Fibroblast of the aortic adventitia (primary cell): ENCODE measurements around the gene BAZ2B. TPM values are rescaled to one million over a fixed set of nuclear protein-coding genes. Genes with fewer than 3 reads are reported as not detected.

Source experiments
- DNase-seq: peaks from one replicate; pipeline ENCODE4 v3.0.0-alpha.2; 2010; ENCODE audit warnings: low read depth
- H3K4me3 ChIP-seq: 2 replicates; pipeline ENCODE4 v1.5.1; 2011; ENCODE audit warnings: low read depth, mild to moderate bottlenecking, control low read depth, low read length, moderate library complexity
- total RNA-seq: library from RNA; depleted of rRNA; stranded (reverse); fragments of >200 nt; gene quantifications from 2 replicates; pipeline ENCODE4 v1.2.3, GENCODE V29; 2012; ENCODE audit warnings: low replicate concordance
- TF ChIP-seq, protein P1 (sequence below): IDR thresholded peaks from 2 replicates; pipeline ENCODE4 v1.5.1; 2011; ENCODE audit warnings: mild to moderate bottlenecking, low read length, control low read depth, inconsistent platforms; ENCODE audit not compliant: insufficient read depth

BAZ2B gene
- total RNA-seq, 1 donor: 72.3 TPM

DNA sequence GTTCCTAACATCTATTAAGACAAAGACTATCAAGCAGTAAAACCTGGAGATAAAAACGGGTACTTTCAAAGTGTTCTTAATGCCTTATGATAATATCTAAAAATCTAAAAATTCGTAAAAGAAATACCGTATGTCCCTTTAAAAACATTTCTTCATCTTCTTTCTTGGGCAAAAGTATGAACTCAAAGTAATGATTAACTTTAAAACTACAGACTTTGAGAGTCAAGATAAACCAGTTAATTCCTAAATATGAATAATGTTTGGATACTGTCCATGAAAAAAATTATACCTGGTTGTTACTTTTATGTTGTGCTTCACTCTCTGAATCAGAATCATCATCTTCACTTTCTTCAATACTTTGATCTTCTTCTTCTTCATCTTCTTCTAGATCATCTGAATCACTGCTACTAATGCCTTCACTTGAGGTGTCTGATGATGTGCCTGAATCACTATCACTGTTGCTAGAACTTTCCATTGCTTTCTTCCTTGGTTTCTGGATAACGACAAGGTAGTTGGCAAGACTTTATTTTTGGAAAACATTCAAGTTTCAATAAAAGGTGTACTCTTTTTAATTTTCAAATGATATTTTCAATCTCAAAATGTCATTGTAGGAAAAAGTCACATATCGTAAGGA is 177.5 kb downstream of the BAZ2B start:
- H3K4me3 ChIP-seq: no peak overlapping the region
- TF ChIP-seq, protein P1, sequence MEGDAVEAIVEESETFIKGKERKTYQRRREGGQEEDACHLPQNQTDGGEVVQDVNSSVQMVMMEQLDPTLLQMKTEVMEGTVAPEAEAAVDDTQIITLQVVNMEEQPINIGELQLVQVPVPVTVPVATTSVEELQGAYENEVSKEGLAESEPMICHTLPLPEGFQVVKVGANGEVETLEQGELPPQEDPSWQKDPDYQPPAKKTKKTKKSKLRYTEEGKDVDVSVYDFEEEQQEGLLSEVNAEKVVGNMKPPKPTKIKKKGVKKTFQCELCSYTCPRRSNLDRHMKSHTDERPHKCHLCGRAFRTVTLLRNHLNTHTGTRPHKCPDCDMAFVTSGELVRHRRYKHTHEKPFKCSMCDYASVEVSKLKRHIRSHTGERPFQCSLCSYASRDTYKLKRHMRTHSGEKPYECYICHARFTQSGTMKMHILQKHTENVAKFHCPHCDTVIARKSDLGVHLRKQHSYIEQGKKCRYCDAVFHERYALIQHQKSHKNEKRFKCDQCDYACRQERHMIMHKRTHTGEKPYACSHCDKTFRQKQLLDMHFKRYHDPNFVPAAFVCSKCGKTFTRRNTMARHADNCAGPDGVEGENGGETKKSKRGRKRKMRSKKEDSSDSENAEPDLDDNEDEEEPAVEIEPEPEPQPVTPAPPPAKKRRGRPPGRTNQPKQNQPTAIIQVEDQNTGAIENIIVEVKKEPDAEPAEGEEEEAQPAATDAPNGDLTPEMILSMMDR: no peak
- DNase-seq: no peak

DNA sequence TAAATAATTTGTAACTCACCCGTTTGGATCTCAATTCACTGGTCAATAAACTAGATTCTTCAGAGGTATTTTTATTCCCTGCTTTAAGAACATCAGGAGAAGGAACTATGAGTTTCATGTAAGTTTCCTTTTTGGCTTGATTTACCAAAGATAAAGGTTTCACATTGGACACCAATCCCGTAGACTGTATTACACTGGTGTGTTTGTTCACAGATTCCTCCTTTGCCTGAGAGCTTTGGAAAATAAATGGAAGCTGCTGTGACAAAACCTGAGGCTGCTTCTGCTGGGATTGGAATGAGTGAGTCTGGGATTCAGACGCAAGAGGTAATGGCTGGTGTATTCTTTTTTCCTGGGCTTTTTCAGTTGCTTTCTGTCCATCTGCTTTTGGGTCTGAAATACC is 178.1 kb downstream of the BAZ2B start:
- no peak overlapping the region for H3K4me3 ChIP-seq
- TF ChIP-seq, protein P1: no peak
- DNase-seq: no peak

DNA sequence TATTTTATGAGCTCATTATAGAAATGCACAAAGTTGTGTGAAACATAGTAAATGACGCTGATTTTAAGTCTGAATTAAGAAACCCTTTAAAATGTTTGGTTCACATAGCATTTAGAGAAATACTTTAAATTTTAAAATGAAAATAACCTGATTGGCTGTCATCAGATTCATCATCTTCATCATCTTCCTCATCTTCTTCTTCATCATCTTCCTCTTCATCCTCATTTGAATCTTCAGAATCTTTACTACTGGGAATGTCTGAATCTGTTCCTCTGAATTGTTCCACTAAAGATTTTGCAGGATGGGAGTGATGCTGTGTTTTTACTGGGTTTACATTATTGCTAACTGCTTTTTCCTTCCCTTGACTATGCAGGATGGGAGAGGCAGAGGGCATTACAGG is 183.7 kb downstream of the BAZ2B start:
- DNase-seq: no peak
- no peak overlapping the region for H3K4me3 ChIP-seq
- TF ChIP-seq, protein P1: no peak

DNA sequence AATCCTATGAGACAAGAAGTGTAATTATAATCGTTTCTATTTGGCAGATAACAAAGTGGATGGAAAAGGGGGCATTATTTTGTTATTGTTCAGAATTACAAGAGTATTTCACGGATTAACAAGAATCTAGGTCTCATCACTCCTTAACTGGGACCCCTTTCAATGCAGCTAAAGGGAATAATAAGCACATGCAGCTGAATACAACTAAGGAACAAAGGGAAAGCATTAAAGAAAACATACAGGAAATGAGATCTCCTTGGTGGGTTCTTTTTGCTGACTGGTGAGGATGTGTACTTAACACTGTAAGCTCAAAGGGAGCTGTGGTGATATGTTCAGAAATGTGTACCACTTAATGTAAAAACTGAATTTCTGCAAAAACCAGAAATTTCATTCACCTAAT is 189.3 kb downstream of the BAZ2B start:
- TF ChIP-seq, protein P1: no peak
- no peak for DNase-seq
- H3K4me3 ChIP-seq: no peak overlapping the region

DNA sequence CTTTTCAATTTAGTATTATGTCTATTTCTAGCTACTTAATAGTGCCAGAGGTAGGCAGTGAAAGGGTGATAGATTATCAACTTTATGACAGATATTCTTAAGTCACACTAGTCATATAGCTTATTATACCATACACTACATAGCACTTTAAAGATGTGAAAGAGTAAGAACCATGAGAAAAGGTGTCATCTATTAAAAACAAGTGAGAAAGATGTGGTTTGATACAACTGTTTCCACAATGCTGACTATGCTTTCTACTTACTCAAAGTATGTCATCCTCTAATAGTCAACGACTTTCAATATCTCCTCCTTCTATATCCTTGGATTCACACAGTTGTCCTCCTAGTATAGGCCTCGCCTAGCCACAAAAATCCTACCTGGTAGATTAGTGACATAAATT is 196.9 kb downstream of the BAZ2B start:
- H3K4me3 ChIP-seq: no peak overlapping the region
- DNase-seq: no peak
- TF ChIP-seq, protein P1: no peak

DNA sequence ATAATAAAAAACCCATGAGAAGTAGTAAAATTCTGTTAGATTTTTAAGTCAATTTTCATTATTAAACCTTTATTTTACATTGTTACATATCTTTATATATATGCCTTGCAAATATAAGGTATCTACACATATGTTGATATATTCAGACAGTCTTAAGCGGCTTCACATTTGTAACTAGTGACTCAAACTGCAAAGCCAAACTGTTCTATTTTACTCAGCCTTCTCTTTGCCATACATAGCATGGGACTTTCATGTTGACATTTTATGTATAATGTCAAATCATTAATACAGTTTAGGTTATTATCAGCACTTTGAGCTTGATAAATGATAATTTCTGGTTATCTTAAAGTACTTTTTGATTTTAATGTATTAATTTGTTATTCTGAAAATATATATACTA is 204.9 kb downstream of the BAZ2B start:
- H3K4me3 ChIP-seq: no peak overlapping the region
- DNase-seq: no peak
- TF ChIP-seq, protein P1: no peak

DNA sequence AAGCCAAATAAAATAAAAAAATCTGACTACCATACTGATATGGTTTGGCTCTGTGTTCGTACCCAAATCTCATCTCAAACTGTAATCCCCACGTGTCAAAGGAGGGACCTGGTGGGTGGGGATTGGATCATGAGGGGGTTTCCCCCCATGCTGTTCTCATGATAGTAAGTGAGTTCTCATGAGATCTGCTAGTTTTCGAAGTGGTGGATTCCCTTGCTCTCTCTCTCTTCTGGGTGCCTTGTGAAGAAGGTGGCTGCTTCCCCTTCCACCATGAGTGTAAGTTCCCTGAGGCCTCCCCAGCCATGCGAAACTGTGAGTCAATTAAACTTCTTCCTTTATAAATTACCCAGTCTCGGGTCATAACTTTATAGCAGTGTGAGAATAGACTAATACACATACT is 206.1 kb downstream of the BAZ2B start:
- TF ChIP-seq, protein P1: no peak
- no peak overlapping the region for H3K4me3 ChIP-seq
- no peak for DNase-seq
